ENCODE data around the gene PRDM11.
A peak's percentile ranks its signal among the peaks of the same experiment; 100 is the strongest.

Gene PRDM11

GRCh38 chr11:45142241-45143055 is 4.0 kb upstream of the PRDM11 start:
- DNase-seq (ENCODE audit: low read depth), result peak; percentile 49

- no peak for DNase-seq (ENCODE audit: low read depth)
Measured at GRCh38 chr11:45143494-45143893, 2.9 kb upstream of the PRDM11 start.

DNA sequence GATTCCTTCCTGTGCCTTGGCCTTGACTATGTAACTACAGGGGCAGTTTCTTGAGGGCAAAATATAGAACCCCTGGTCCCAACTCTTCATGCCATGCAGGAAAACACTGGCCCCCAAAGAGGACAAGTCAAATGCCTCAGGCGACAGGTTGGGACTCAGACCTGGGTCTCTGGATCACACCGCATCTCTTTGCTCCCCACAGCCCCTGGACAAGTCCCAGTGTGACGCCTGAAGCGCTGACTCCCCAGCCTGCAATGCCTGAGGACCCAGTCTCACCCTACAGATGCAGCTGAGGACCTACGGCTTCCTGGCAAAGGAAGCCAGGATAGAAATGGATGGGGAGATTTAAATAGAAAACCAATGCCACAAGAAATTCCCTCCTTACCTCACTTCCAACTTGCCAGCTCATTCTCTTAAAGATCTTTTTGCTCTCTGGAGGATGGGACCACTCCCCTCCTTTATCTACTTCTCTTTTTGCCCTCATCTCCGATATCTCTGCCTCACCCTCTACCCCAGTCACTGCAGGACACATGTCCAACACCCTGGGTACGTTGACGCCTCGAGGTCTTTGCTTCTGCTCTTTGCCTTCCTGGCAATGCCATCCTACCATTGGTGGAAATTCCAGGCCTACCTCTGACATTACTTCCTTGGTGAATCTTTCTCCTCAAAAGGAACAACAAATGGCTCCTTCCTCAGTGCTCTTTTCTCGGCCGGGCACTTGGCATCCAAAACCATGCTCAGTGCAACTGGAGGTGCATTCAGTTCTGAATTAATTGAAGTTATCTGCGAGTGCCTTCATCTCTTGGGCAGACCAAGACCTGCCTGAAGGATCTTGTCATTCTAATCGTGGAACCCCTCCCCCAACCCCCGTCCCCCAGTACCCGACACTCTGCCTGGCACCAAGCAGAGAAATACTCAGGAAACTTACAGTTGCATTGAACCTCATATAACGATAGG is 2.0 kb upstream of the PRDM11 start:
- DNase-seq (ENCODE audit: low read depth), result no peak

- no peak for DNase-seq (ENCODE audit: low read depth)
Measured at GRCh38 chr11:45145083-45145378, 1.4 kb upstream of the PRDM11 start.

DNA sequence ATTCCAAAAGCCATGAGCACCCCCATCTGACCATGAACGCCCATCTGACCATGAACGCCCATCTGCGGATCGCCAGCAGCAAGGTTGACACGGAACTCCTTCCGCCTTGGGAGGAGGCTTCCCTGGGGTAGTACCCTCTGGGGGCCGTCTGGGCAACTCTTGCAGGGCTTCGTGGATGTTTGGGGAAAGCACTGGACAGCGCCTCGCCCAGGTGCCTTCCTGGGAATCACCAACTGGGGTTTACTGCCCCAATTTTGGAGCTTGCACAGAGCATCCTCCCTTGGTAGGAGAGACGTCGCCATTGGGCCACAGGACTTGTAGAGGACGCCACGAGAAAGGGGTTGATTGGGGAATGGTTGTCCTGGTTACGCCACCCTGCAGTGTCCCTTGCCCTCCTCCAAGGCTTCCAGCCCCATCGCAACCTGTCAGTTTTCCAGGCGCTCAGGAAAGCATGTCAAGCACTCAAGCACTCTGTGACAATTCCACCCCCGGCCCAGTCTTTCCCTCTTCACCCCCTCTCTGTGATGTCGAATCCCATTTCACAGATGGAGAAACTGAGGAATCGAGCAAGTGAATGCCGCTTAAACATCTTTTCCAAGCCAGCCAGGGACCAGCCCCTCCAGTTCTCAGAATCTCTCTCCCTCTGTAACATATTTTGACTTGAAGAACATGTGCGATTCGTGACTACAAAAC is 914 bp upstream of the PRDM11 start:
- peak; percentile 47 for DNase-seq (ENCODE audit: low read depth)

GRCh38 chr11:45147017-45147728 is 734 bp downstream of the PRDM11 start:
- DNase-seq (ENCODE audit: low read depth), result peak; percentile 93

- no peak for DNase-seq (ENCODE audit: low read depth)
Measured at GRCh38 chr11:45147891-45148675, 1.6 kb downstream of the PRDM11 start.

DNA sequence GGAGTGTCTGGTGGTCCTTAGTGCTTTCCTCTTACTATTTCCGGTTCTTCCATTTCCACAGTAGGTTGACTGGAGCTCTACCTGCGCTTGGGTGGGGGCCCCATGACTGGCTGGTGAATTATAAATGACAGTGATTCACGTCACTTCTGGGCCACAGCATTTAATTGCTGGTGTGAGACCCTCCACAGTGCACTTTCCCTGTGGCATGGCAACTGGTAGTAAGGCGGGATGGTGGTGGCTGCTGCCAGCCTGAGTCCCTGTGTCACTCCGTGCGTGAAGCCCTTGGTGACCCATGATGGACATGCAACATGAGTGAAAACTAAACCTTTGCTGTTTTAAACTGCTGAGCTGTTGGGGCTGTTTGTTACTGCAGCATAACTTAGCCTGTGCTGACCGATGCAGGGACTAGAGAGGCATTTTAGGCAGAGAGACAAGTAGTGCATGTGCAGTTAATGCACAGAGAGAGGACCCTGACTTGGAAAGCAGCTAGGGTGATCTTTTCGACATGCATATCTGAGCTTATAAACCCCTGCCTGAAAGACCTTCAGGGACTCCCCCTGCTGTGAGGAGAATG is 3.1 kb downstream of the PRDM11 start:
- no peak for DNase-seq (ENCODE audit: low read depth)

DNA sequence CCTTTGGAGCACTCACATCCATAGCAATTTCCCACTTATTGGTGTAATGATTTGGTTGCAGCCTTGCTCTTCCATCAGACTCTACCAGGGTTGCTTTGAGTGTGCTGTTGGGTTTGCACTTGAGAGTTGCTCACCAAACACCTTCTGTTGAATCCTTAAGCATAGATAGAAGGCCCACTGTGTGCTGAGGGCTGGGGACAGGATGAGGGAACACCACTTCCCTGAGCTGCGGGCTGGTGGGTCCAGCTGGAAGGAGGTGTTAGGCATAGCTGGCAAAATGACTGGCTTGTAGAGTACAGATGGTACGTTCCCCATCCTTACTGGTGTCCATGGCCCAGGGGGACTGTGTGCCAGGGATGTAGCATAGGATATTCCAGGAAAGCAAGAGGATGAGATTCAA is 3.9 kb downstream of the PRDM11 start:
- no peak for DNase-seq (ENCODE audit: low read depth)

DNA sequence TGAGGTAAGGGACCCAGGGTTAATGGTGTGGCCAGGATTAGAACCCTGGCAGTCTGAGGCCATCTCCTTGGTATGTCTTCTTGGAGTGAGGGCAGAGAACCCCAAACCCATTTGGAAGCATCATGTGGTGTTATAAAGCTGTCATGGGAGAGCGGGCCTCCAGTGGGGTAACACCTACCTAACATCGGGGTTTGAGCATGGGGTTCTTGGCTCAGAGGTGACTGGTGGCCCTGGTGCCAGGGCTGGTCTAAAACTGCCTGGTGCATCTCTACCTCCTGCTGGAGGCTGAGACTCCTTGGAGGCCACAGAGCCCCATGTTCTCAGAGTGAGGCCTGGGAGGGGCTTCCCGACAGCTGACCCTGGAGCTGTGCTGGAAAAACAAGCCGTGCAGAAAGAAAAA is 4.5 kb downstream of the PRDM11 start:
- DNase-seq (ENCODE audit: low read depth), result no peak

- DNase-seq (ENCODE audit: low read depth), result no peak
Measured at GRCh38 chr11:45151362-45151982, 5.0 kb downstream of the PRDM11 start.

DNA sequence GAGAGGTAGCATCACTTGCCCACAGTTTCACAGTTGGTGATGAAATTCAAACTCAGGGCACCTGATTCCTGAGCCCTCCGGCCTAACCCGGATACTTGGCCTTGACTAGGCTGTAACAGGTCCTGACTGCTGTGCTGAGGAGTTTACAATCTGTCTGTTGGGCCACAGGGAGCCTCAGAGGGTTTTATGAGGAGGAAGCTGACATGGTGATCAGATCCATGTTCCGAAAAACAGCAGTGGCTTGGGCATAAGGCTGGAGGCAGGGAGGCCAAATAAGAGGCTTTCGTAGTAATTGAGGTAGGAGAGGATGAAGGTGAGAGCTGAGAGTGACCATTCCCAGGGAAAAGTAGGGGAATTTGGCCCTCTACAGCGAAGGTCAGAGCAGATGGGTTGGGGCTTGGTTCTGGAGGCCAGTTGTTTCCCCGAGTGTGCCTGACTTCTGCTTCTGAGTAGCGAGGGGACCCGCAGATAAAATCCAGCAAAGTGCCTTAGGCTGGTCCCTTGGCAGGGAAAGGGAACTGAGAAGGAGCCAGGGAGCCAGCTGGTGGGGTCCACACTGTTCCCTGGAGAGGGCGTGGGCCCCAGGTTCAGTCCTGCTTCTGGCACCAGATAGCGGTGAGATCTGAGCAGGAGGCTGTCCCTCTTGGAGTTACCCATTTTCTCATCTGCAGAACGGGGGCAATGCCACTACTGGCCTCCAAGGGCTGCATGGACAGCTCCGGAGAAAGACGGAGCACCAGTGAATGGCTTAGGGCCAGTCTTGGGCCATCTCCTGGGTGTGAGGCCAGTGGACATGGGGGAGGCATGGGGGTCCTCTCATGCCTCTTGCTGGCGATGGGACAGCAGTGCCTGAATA is 6.5 kb downstream of the PRDM11 start:
- DNase-seq (ENCODE audit: low read depth), result no peak

- no peak for DNase-seq (ENCODE audit: low read depth)
Measured at GRCh38 chr11:45154276-45154675, 7.8 kb downstream of the PRDM11 start.

- no peak for DNase-seq (ENCODE audit: low read depth)
Measured at GRCh38 chr11:45155058-45155551, 8.7 kb downstream of the PRDM11 start.

GRCh38 chr11:45155627-45156180 is 9.3 kb downstream of the PRDM11 start:
- no peak for DNase-seq (ENCODE audit: low read depth)

DNA sequence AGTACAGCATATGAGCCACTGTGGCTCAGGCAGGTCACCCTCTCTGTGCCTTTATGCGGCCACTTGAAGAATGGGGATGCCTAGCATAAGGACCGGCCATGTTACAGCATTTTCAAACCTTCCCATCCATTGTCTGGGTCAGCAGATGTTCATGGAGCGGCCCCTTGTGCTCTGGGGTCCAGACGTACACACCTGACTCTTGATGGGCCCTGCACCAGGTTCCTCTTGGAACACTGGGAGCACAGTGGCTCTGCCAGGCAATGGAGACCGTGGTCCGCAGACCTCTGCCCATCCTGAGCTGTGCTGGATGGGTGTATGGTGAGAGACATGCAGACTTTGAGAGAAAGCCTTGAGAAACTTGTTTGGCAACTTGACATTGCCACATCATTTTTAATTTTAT is 9.8 kb downstream of the PRDM11 start:
- no peak for DNase-seq (ENCODE audit: low read depth)

DNA sequence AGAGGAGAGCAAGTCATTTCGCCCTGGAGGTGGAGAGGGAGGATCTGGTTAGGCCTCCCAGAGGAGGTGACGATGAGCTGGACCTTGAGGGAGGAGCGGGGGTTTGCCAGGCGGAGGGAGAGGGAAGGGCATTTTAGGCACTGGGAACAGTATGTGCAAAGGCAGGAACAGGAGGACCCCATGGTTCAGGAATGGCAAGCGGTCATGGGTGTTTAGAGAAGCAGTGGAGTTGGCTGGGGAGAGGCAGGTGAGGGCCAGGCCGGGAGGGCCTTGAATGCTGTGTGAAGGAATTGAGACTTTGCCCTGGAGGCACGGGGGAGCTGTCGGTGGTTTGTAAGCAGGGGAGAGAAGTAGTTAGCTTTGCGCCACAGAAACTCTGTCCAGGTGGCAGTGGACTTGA is 10.3 kb downstream of the PRDM11 start:
- DNase-seq (ENCODE audit: low read depth), result no peak

DNA sequence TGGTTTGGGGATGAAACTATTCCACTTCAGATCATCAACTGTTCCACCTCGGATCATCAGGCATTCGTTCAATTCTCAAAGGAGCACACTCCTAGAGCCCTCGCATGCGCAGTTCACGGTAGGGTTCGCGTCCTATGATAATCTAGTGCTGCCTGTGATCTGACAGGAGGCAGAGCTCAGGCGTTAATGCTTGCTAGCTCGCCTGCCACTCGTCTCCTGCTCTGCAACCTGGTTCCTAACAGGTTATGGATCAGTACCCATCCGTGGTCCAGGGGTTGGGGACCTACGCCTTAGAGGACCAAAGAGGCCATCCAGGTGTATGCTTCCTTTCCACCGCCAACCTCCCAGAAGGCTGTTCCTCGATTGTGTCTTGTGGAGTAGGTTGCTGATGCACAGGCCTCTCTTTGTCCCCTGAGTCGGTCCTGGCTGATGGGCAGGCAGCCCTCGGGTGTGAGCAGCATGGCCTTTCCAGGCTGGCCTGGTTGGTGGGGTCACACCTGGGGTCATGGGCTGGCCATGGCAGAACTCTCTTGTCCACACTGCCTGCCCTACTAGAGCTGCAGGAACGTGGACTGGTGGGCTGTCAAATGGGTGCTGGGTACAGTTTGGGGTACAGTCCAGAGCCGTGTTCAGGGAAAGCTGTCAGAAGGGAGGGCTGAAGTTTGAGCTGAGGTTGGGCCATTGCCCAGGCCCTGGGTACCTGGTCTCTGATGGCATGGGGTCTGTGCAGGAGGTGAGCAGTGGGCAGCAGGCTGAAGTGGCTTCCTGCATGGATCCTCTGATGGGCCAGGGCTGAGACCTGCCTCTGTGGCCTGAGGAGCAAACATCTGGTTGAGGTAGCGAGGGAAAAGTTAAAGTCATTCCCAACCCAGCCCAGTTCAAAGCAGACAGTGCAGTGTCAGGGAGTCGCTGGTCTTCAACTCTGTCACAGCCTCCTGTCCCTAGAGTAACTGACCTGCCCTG is 11.1 kb downstream of the PRDM11 start:
- DNase-seq (ENCODE audit: low read depth), result no peak

Data from amniotic epithelial cell (primary cell).